ENCODE data around the gene MYO18B. TPM values are rescaled to one million over a fixed set of nuclear protein-coding genes. Genes with fewer than 3 reads are reported as not detected.

MYO18B gene
- total RNA-seq, 6 experiments from 2014 or later = 0.04 to 0.56 (median 0.07) TPM; not detected in 1

- DNase-seq (no peak), ATAC-seq (no peak)
- Histone ChIP-seq H3K27me3 (no peaks in the 10 kb centered on the region), H3K4me1 (no peaks in the 10 kb centered on the region), H3K27ac (no peak overlapping the region), H3K4me3 (no peak overlapping the region), H3K36me3 (no peaks in the 10 kb centered on the region), H3K9me3 (no peaks in the 10 kb centered on the region)
- 61% methylated on average over 5 of the region's 5 CpGs for WGBS (ENCODE audit: insufficient coverage, low coverage, low lambda C conversion rate, missing lambda C conversion rate)
- intact Hi-C loops (cut with DNase I) = no loop called here
- TF ChIP-seq POLR2A (IDR thresholded peaks at IDR 0.05) = no peak
- TF ChIP-seq CTCF (IDR thresholded peaks at IDR 0.05) = no peak
These were observed 75.3 kb downstream of the MYO18B start for GRCh38 chr22:25817092-25817943.

GRCh38 chr22:25818541-25818940 lies 76.6 kb downstream of the MYO18B start:
- H3K9me3 ChIP-seq = no peaks in the 10 kb centered on the region
- TF ChIP-seq CTCF (IDR thresholded peaks at IDR 0.05) (no peak), POLR2A (IDR thresholded peaks at IDR 0.05) (no peak)
- H3K4me3 ChIP-seq = no peak overlapping the region
- intact Hi-C loops (cut with DNase I) = no loop called here
- DNase-seq = no peak
- no peaks in the 10 kb centered on the region for H3K4me1 ChIP-seq
- WGBS (ENCODE audit: insufficient coverage, low coverage, low lambda C conversion rate, missing lambda C conversion rate) = 70% methylated on average over 3 of the region's 4 CpGs
- no peak for ATAC-seq
- no peak overlapping the region for H3K27ac ChIP-seq
- H3K36me3 ChIP-seq = no peaks in the 10 kb centered on the region
- no peaks in the 10 kb centered on the region for H3K27me3 ChIP-seq

GRCh38 chr22:25822344-25822743 lies 80.4 kb downstream of the MYO18B start:
- no peak overlapping the region for H3K27ac ChIP-seq
- WGBS (ENCODE audit: insufficient coverage, low coverage, low lambda C conversion rate, missing lambda C conversion rate) = 84% methylated on average over 6 of the region's 6 CpGs
- no peaks in the 10 kb centered on the region for H3K27me3 ChIP-seq
- ATAC-seq (no peak), DNase-seq (no peak)
- H3K4me3 ChIP-seq = no peak overlapping the region
- no peaks in the 10 kb centered on the region for H3K4me1 ChIP-seq
- H3K9me3 ChIP-seq = no peaks in the 10 kb centered on the region
- intact Hi-C loops (cut with DNase I) = no loop called here
- TF ChIP-seq CTCF (IDR thresholded peaks at IDR 0.05) (no peak), POLR2A (IDR thresholded peaks at IDR 0.05) (no peak)
- H3K36me3 ChIP-seq = no peaks in the 10 kb centered on the region

- no peaks in the 10 kb centered on the region for H3K4me1 ChIP-seq
- 54% methylated on average over 9 of the region's 15 CpGs for WGBS (ENCODE audit: insufficient coverage, low coverage, low lambda C conversion rate, missing lambda C conversion rate)
- intact Hi-C loops (cut with DNase I) = no loop called here
- ATAC-seq (no peak), DNase-seq (no peak)
- no peak overlapping the region for H3K27ac ChIP-seq
- TF ChIP-seq POLR2A (IDR thresholded peaks at IDR 0.05) (no peak), CTCF (IDR thresholded peaks at IDR 0.05) (no peak)
- no peak overlapping the region for H3K4me3 ChIP-seq
- H3K36me3 ChIP-seq = no peaks in the 10 kb centered on the region
- H3K9me3 ChIP-seq = no peaks in the 10 kb centered on the region
- no peaks in the 10 kb centered on the region for H3K27me3 ChIP-seq
These were observed 81.3 kb downstream of the MYO18B start for GRCh38 chr22:25823276-25823675.

All from right lobe of liver (tissue), 6 donors.